Pancreas (tissue), 10 donors: ENCODE results near the gene TYR. TPM values are rescaled to one million over a fixed set of nuclear protein-coding genes. Genes with fewer than 3 reads are reported as not detected.
A peak's percentile ranks its signal among the peaks of the same experiment; 100 is the strongest.
"Not testable (repeated sequence)": the region's sequence is repeated elsewhere in the genome, so short reads cannot be mapped to it uniquely, and the experiment has no call there.

Experiments used
- ATAC-seq, 4 donors: fragments of 200-7000 bp; cut with Tn5 transposase; one replicate each; pipeline versions ENCODE4 v1.8.0 to v1.9.1; 2020; ENCODE audit warnings: mild to moderate bottlenecking in 4 of 4, moderate library complexity in 4 of 4
- DNase-seq, 6 donors: peaks; one replicate each; pipeline ENCODE4 v3.0.0-alpha.2; 2020
- FAIRE-seq: peaks from 2 replicates; lab custom pipeline; 2012; peaks lifted over from hg19 to GRCh38; lab: Jason Lieb, UNC
- H3K27ac ChIP-seq, 4 donors: fragments of 200-600 bp; sonication (generic); 1 replicate in 3 of 4; 2 replicates in 1 of 4; pipeline versions ENCODE4 v1.5.0 to v1.8.0; 2020
- H3K27me3 ChIP-seq, 4 donors: fragments of 200-600 bp; one replicate each; pipeline ENCODE4 v1.8.0; 2021
- H3K36me3 ChIP-seq, 3 donors: fragments of 200-600 bp; sonication (generic) in 1 of 3; one replicate each; pipeline versions ENCODE4 v1.5.0 to v1.8.0; 2020 to 2021
- H3K4me1 ChIP-seq, 3 donors: fragments of 200-600 bp; one replicate each; pipeline ENCODE4 v1.8.0; 2021
- H3K4me3 ChIP-seq, 4 donors: fragments of 200-600 bp; sonication (generic) in 2 of 4; one replicate each; pipeline versions ENCODE4 v1.5.0 to v1.8.0; 2020 to 2021
- H3K9me3 ChIP-seq, 4 donors: fragments of 200-600 bp; one replicate each; pipeline ENCODE4 v1.8.0; 2021
- WGBS, 2 donors: extraction: QIAGEN DNeasy Blood & Tissue Kit; methylation state at CpG; one replicate each; pipeline ENCODE4 v1.1.7; 2013; 5-methylcytosine and 5-hydroxymethylcytosine counted together
- intact Hi-C, 3 donors: fragments of 100-400 bp; cut with DNase I; formaldehyde crosslinking; loops; one replicate each; pipeline versions ENCODE4 v1.11.1 to v1.14.2; 2022
- polyA plus RNA-seq, 2 donors: library from polyadenylated mRNA; stranded (reverse); fragments of 200-250 nt; gene quantifications; one replicate each; pipeline ENCODE4 v1.2.3, GENCODE V29; 2013
- total RNA-seq, 6 donors: library from RNA; stranded (reverse); fragmentation: NEBNext Ultra II Directional in 4 of 6; extraction: Animal tissue kit (Norgen Biotek cat#: 25700) in 4 of 6; gene quantifications; one replicate each; pipeline versions ENCODE4 v1.2.1 to v1.2.4, GENCODE V29; 2021 to 2023
- TF ChIP-seq, protein P1 (sequence below), 4 donors: fragments of 200-600 bp; sonication (generic) in 3 of 4; IDR thresholded peaks; one replicate each; pipeline versions ENCODE4 v1.5.0 to v1.8.0; 2021; ENCODE audit warnings: antibody characterized with exemption in 4 of 4
- donor health status: healthy with polysubstance abuse.
- donor health status: DM: no; HTN: no; CAD: no; lungs with moderate emphysema.
- donor health status: DM: no; HTN: no; CAD: no.
- donor health status: control.
- donor health status: control.
- donor health status: Bipolar disorder and iron deficiency.
- donor health status: DM: yes; HTN: yes; CAD: no.
- donor health status: DM: no; HTN: no; CAD: no.
- donor health status: DM: no; HTN: no; CAD: no.
- donor health status: DM: yes; HTN: yes; CAD: no.

TYR gene
- total and polyA plus RNA-seq, 8 donors = not detected

DNA sequence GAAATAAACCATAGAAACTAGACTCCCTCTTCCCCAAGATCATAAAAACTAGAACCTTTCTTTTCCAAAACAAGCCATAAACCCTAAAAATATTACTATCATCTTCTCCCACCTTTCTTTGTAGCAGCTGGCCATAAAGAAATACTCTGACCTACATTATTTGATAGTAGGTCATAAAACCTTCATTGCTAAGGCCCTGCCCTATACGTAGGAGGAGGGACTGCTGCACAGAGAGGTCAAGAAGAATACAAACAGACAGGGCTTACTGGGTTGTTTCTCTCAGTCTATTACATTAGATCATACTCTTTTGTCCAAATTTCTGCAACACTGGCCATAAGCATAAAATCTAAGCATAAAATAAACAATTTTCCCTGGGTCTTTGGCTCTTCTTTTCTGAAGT is 101.5 kb downstream of the TYR start:
- no peak for ATAC-seq

GRCh38 chr11:89281032-89281677 is 103.5 kb downstream of the TYR start:
- H3K27me3 ChIP-seq, H3K4me3 ChIP-seq, H3K27ac ChIP-seq, H3K9me3 ChIP-seq, DNase-seq, H3K36me3 ChIP-seq, H3K4me1 ChIP-seq, ATAC-seq, FAIRE-seq, intact Hi-C loops: not testable (repeated sequence)
- WGBS, 2 donors = 53 to 56% methylated on average over 3 of the region's 3 CpGs

More for the DNA sequence above, 101.5 kb downstream of the TYR start:
- Histone ChIP-seq H3K4me1 (no peaks in the 10 kb centered on the region), H3K27me3 (no peaks in the 10 kb centered on the region), H3K4me3 (no peak overlapping the region), H3K27ac (no peak overlapping the region), H3K9me3 (no peaks in the 10 kb centered on the region), H3K36me3 (no peaks in the 10 kb centered on the region)
- DNase-seq (no peak), FAIRE-seq (no peak)
- TF ChIP-seq, protein P1, sequence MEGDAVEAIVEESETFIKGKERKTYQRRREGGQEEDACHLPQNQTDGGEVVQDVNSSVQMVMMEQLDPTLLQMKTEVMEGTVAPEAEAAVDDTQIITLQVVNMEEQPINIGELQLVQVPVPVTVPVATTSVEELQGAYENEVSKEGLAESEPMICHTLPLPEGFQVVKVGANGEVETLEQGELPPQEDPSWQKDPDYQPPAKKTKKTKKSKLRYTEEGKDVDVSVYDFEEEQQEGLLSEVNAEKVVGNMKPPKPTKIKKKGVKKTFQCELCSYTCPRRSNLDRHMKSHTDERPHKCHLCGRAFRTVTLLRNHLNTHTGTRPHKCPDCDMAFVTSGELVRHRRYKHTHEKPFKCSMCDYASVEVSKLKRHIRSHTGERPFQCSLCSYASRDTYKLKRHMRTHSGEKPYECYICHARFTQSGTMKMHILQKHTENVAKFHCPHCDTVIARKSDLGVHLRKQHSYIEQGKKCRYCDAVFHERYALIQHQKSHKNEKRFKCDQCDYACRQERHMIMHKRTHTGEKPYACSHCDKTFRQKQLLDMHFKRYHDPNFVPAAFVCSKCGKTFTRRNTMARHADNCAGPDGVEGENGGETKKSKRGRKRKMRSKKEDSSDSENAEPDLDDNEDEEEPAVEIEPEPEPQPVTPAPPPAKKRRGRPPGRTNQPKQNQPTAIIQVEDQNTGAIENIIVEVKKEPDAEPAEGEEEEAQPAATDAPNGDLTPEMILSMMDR (IDR thresholded peaks at IDR 0.05) = no peak
- WGBS, 2 donors = 76% methylated on average over 1 of the region's 1 CpG
- intact Hi-C loops = no loop called here

DNA sequence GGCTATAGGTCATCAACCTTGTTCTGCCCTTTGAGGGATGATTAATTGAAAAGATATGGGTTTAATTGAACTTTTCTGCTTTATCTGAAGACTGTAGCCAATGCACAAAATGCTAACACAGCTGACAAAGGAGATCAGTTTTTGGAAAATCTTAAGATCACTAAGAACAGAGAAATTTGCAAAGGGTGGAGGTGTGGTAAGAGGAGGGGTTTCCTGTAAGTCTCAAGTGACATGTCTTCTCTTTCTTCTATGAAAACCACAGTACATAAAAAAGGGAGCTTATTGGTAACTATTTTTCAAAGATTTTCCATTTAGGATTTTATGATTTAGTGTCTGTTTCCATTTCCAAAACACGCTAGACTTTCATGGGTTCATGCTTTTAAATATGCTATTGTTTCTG is 108.9 kb downstream of the TYR start:
- not testable (repeated sequence) for H3K9me3 ChIP-seq

DNA sequence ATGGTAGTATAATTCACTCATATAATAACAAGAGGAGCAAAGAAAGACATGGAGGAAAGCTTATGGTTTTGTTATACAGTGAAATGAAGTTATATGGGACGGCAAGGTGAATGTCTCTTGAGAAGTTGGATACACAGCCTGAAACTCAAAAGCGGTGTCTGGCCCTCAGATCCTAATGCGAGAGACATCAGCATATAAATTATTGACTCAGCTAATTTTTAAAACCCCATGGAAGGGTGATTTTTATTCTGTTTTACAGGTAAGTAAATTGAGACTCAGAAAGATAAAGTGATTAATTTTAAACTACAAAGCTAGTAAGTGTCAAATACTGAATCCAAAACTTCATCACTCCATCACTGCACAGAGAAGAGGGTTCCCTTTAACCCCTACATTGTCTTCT is 110.3 kb downstream of the TYR start:
- DNase-seq, H3K9me3 ChIP-seq, FAIRE-seq, H3K27me3 ChIP-seq, H3K4me1 ChIP-seq, intact Hi-C loops, H3K36me3 ChIP-seq, H3K27ac ChIP-seq, ATAC-seq, H3K4me3 ChIP-seq: not testable (repeated sequence)
- WGBS, 2 donors = 81 to 84% methylated on average over 3 of the region's 3 CpGs

More for the DNA sequence above, 108.9 kb downstream of the TYR start:
- H3K4me3 ChIP-seq, H3K27ac ChIP-seq, ATAC-seq, DNase-seq, H3K27me3 ChIP-seq, H3K36me3 ChIP-seq, intact Hi-C loops, FAIRE-seq, H3K4me1 ChIP-seq: not testable (repeated sequence)
- WGBS, 2 donors = 83 to 84% methylated on average over 1 of the region's 1 CpG

DNA sequence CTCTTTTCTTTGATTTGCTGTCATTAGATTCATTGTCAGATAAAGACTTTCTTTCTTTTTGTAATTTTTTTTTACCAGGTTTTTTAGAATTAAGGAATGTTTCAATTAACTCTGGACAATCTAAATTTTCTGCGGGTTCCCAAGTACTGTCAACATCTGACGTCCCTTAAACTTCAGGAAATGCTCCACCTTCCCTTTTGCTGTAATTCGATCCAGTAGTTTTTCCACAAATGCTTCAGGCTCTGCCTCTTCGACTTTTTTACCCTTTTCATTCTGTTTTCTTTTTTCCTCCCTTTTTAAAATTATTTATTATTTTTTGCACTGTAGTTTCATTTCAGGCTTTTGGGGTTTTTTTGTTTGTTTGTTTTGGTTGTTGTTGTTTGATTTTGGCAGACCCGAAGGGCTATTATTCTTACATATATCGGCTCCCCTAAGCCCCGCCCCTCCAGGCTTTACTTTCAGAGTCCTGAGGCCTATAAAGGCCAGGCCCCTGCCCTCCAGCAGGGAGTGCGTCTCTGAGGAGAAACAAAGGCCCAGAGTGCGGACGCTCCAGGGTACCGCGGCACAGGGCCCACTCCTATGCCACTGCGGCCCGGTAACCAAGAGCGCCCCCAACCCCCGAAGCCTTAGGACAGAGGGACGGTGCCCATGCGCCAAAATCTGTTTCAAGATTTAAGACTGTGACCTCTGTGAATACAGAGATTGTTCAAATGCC is 116.4 kb downstream of the TYR start:
- no peak for FAIRE-seq
- Histone ChIP-seq H3K4me1 (no peaks in the 10 kb centered on the region), H3K9me3 (no peaks in the 10 kb centered on the region), H3K27me3 (no peaks in the 10 kb centered on the region), H3K4me3 (peak overlapping the region in 1 of 4 donors; percentile 17), H3K27ac (no peak overlapping the region), H3K36me3 (no peaks in the 10 kb centered on the region)
- WGBS, 2 donors = 27 to 28% methylated on average over 18 of the region's 18 CpGs
- intact Hi-C loops = no loop called here
- TF ChIP-seq, protein P1 (IDR thresholded peaks at IDR 0.05) = no peak
- peak in 4 of 6 donors; percentile 11 to 40 (median 18) for DNase-seq
- ATAC-seq = peak in 2 of 4 donors; percentile 38 to 57

- DNase-seq = peak in 1 of 6 donors; percentile 13
- H3K4me3 ChIP-seq, H3K9me3 ChIP-seq, ATAC-seq, H3K27me3 ChIP-seq, H3K4me1 ChIP-seq, FAIRE-seq, intact Hi-C loops, H3K36me3 ChIP-seq, H3K27ac ChIP-seq: not testable (repeated sequence)
- WGBS, 2 donors = 95 to 97% methylated on average over 7 of the region's 7 CpGs
Measured at GRCh38 chr11:89295023-89295422, 117.3 kb downstream of the TYR start.

GRCh38 chr11:89303029-89303428 is 125.4 kb downstream of the TYR start:
- H3K4me1 ChIP-seq, H3K27me3 ChIP-seq, H3K36me3 ChIP-seq, ATAC-seq, H3K9me3 ChIP-seq, H3K4me3 ChIP-seq, FAIRE-seq, DNase-seq, intact Hi-C loops, H3K27ac ChIP-seq: not testable (repeated sequence)
- 58 to 69% methylated on average over 1 of the region's 1 CpG for WGBS, 2 donors

DNA sequence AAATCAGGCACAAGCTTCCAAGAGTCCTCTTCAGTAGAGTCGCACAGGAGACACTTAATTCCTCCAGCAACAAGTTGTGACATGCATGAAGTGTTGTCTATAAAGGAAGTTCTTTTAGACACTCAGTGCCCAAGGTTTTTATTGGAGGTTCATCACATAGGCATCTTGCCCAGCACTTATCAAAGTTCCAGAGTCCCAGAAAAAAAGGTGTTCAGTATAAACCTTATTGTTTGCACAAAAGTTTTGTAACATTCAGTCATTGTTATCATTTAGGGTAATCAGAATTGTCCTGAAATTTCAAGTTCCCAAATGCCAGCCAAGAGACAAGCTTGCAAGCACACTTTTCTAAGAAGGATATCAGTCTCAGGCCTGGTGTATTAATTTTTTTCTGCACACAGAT is 130.6 kb downstream of the TYR start:
- H3K9me3 ChIP-seq, H3K36me3 ChIP-seq, H3K27ac ChIP-seq, H3K27me3 ChIP-seq, FAIRE-seq, H3K4me3 ChIP-seq, DNase-seq, ATAC-seq, intact Hi-C loops, H3K4me1 ChIP-seq: not testable (repeated sequence)
- 73 to 76% methylated on average over 1 of the region's 1 CpG for WGBS, 2 donors

GRCh38 chr11:89309321-89309985 is 131.8 kb downstream of the TYR start:
- H3K4me3 ChIP-seq, H3K4me1 ChIP-seq, H3K36me3 ChIP-seq, H3K9me3 ChIP-seq, FAIRE-seq, H3K27ac ChIP-seq, intact Hi-C loops, H3K27me3 ChIP-seq, ATAC-seq: not testable (repeated sequence)
- WGBS, 2 donors = 60 to 69% methylated on average over 3 of the region's 3 CpGs
- peak in 1 of 6 donors; percentile 7 for DNase-seq

DNA sequence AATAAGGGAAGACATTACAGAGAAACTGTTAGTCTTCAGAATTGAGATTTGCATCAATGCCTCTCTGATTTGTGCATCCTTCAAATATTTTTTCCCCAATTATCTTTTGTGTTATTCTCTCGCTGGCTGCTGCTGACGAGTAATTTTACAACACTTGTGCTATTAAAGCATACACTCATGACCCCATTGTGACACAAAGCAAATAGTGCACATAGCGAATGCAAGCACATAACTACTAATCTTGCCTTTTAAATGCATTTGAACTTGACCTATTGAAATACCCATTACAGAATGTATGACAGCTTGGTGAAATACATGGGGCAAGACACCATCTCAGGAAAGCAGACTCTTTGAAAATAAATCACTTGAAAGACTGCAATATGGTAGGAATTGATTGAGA is 132.9 kb downstream of the TYR start:
- DNase-seq, H3K36me3 ChIP-seq, H3K27ac ChIP-seq, H3K9me3 ChIP-seq, ATAC-seq, FAIRE-seq, H3K4me3 ChIP-seq, intact Hi-C loops, H3K4me1 ChIP-seq, H3K27me3 ChIP-seq: not testable (repeated sequence)
- WGBS, 2 donors = 31 to 38% methylated on average over 3 of the region's 3 CpGs
